Left ventricle myocardium inferior (tissue), 1 donor: ENCODE measurements around the gene DCAF17. TPM values are rescaled to one million over a fixed set of nuclear protein-coding genes. Genes with fewer than 3 reads are reported as not detected.

Experiments
- DNase-seq: peaks from one replicate; pipeline ENCODE4 v3.0.0-alpha.2; 2020
- H3K27ac ChIP-seq: fragments of 200-600 bp; replicated peaks from 2 replicates; pipeline ENCODE4 v1.8.0; 2021
- H3K27me3 ChIP-seq: fragments of 200-600 bp; 2 replicates; pipeline ENCODE4 v1.8.0; 2021; ENCODE audit warnings: low read depth
- H3K36me3 ChIP-seq: fragments of 200-600 bp; 2 replicates; pipeline ENCODE4 v1.8.0; 2021
- H3K4me1 ChIP-seq: fragments of 200-600 bp; 2 replicates; pipeline ENCODE4 v1.8.0; 2021
- H3K4me3 ChIP-seq: fragments of 200-600 bp; 2 replicates; pipeline ENCODE4 v1.8.0; 2021; ENCODE audit warnings: mild to moderate bottlenecking, moderate library complexity
- H3K9me3 ChIP-seq: fragments of 200-600 bp; replicated peaks from 2 replicates; pipeline ENCODE4 v1.8.0; 2021
- CTCF ChIP-seq: fragments of 200-600 bp; IDR thresholded peaks from 2 replicates; pipeline ENCODE4 v1.8.0; 2021; ENCODE audit warnings: antibody characterized with exemption, mild to moderate bottlenecking, borderline replicate concordance
- intact Hi-C: fragments of 100-400 bp; cut with micrococcal nuclease; formaldehyde crosslinking; loops from one replicate; pipeline ENCODE4 v1.11.0; 2022
- total RNA-seq: library from RNA; stranded (reverse); fragmentation: NEBNext Ultra II Directional; extraction: Animal tissue kit (Norgen Biotek cat#: 25700); gene quantifications from one replicate; pipeline ENCODE4 v1.2.1, GENCODE V29; 2021
- donor health status: DM: no; HTN: yes; CAD: no; lungs with severe emphysema.

Gene DCAF17
- total RNA-seq, 1 donor from 2014 or later = 5.2 TPM

- no peak for DNase-seq
- Histone ChIP-seq H3K4me1 (peaks cover 23% of the 10 kb centered on the region), H3K36me3 (no peaks in the 10 kb centered on the region), H3K9me3 (no peaks in the 10 kb centered on the region), H3K27me3 (no peaks in the 10 kb centered on the region), H3K27ac (peak overlapping the region; percentile 16), H3K4me3 (no peak overlapping the region)
- intact Hi-C loops = no loop called here
- no peak for TF ChIP-seq CTCF
Measured at GRCh38 chr2:171531291-171531690, 97.3 kb downstream of the DCAF17 start.

GRCh38 chr2:171531836-171532450, 97.9 kb downstream of the DCAF17 start:
- H3K4me1 ChIP-seq = peaks cover 23% of the 10 kb centered on the region
- no peaks in the 10 kb centered on the region for H3K36me3 ChIP-seq
- H3K9me3 ChIP-seq = no peaks in the 10 kb centered on the region
- intact Hi-C loops = no loop called here
- no peak overlapping the region for H3K4me3 ChIP-seq
- H3K27me3 ChIP-seq = no peaks in the 10 kb centered on the region
- H3K27ac ChIP-seq = no peak overlapping the region
- no peak for TF ChIP-seq CTCF
- DNase-seq = no peak

DNA sequence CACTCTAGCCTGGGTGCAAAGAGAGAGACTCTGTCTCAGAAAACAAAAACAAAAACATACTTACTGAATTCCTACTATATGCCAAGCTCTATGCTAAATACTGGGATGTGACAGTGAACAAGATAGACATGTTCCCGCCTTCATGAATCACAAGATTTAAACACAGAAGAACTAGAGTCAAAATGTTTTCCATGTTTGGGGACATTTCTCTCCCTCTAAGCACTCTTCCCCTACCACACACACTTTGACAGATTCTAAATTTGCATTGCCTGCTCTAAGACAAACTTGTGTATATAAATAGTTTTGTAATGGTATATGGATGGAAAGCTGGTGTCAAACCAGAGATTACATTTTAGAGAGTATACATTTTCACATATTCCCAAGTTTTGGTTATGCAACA, 99.3 kb downstream of the DCAF17 start:
- intact Hi-C loops = no loop called here
- Histone ChIP-seq H3K9me3 (no peaks in the 10 kb centered on the region), H3K27ac (no peak overlapping the region), H3K36me3 (no peaks in the 10 kb centered on the region), H3K4me1 (peaks cover 23% of the 10 kb centered on the region), H3K4me3 (no peak overlapping the region), H3K27me3 (no peaks in the 10 kb centered on the region)
- TF ChIP-seq CTCF = no peak
- DNase-seq = no peak

Other genes with a start within 250 kb of the DCAF17 start
- gene METTL8, start 236 bp upstream of the DCAF17 start, total RNA-seq = 10.4 TPM
- 48.4 TPM for gene CYBRD1, start 88.2 kb downstream of the DCAF17 start, total RNA-seq